ENCODE results near the gene CD8A.

The CD8A gene

DNA sequence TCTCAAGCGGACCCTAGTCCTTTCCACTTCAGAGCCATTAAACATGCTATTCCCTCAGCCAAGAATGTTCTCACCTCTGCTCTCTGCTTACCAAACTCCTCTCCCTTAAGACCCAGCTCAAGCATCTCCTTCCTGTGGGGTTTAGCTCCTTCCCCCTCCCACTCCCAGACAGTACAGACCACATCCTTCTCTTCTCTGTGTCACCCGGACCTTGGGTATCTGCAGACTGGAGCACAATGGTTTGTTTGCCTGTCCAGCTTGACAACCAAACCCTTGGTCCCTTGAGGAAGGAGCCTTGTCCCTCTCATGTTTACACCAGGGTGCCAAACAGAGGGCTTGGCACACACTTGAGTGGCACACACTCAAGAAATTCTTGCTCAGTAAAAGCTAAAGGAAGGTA is 4.1 kb upstream of the CD8A start:
- Histone ChIP-seq H4K20me1 (ENCODE audit: control insufficient read depth, insufficient read depth, low read depth, low read length) (no peaks in the 10 kb centered on the region), H3K27ac (ENCODE audit: low read depth, low read length) (no peak overlapping the region), H3K4me1 (ENCODE audit: control insufficient read depth, low read length) (no peaks in the 10 kb centered on the region), H3K9me2 (replicated peaks; ENCODE audit: control insufficient read depth, low read length) (no peaks in the 10 kb centered on the region), H3K79me2 (ENCODE audit: control insufficient read depth, low read length) (no peaks in the 10 kb centered on the region), H3K4me3 (ENCODE audit: low read length) (no peak overlapping the region), H3F3A (ENCODE audit: control insufficient read depth, insufficient read depth) (no peaks in the 10 kb centered on the region), H3K36me3 (ENCODE audit: control insufficient read depth, low read length) (no peaks in the 10 kb centered on the region), H3K27me3 (ENCODE audit: control insufficient read depth, low read length) (peaks cover 5% of the 10 kb centered on the region; the same call in 1 of the 2 replicates), H3K9me3 (ENCODE audit: control insufficient read depth, insufficient read depth, low read length) (peaks cover 22% of the 10 kb centered on the region), H3K4me2 (ENCODE audit: low read length) (no peak overlapping the region)
- TF ChIP-seq EZH2phosphoT487 (IDR thresholded peaks at IDR 0.05; ENCODE audit: borderline replicate concordance, low read length): no peak
- TF ChIP-seq, protein P1, sequence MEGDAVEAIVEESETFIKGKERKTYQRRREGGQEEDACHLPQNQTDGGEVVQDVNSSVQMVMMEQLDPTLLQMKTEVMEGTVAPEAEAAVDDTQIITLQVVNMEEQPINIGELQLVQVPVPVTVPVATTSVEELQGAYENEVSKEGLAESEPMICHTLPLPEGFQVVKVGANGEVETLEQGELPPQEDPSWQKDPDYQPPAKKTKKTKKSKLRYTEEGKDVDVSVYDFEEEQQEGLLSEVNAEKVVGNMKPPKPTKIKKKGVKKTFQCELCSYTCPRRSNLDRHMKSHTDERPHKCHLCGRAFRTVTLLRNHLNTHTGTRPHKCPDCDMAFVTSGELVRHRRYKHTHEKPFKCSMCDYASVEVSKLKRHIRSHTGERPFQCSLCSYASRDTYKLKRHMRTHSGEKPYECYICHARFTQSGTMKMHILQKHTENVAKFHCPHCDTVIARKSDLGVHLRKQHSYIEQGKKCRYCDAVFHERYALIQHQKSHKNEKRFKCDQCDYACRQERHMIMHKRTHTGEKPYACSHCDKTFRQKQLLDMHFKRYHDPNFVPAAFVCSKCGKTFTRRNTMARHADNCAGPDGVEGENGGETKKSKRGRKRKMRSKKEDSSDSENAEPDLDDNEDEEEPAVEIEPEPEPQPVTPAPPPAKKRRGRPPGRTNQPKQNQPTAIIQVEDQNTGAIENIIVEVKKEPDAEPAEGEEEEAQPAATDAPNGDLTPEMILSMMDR (IDR thresholded peaks at IDR 0.05; ENCODE audit: low read depth, low read length, poor library complexity, severe bottlenecking): no peak

DNA sequence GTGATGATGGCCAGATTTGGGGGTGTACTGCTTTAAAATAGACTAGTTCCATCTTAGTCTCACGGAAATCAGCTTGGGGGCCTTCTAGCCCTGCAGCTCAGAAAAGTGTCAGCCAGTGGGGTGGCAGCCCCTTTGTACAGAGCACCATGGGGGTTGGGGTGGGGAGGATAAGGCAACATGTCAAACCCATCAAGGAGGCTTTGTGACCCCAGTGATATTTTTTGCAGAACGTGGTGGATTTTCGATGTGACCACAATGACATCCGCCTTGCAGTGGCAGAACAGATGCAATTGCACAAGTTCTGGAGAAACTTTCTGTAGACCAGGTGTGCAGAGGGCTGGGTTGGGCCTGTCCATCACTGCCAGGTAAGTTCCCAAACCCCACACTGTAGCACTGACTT is 3.0 kb upstream of the CD8A start:
- Histone ChIP-seq H3K79me2 (ENCODE audit: control insufficient read depth, low read length) (no peaks in the 10 kb centered on the region), H3K4me1 (ENCODE audit: control insufficient read depth, low read length) (no peaks in the 10 kb centered on the region), H3K36me3 (ENCODE audit: control insufficient read depth, low read length) (no peaks in the 10 kb centered on the region), H3K4me2 (ENCODE audit: low read length) (no peak overlapping the region), H3K4me3 (ENCODE audit: low read length) (no peak overlapping the region), H3F3A (ENCODE audit: control insufficient read depth, insufficient read depth) (no peaks in the 10 kb centered on the region), H3K27ac (ENCODE audit: low read depth, low read length) (no peak overlapping the region), H4K20me1 (ENCODE audit: control insufficient read depth, insufficient read depth, low read depth, low read length) (no peaks in the 10 kb centered on the region), H3K27me3 (ENCODE audit: control insufficient read depth, low read length) (peaks cover 5% of the 10 kb centered on the region; the same call in 1 of the 2 replicates), H3K9me3 (ENCODE audit: control insufficient read depth, insufficient read depth, low read length) (peaks cover 22% of the 10 kb centered on the region), H3K9me2 (replicated peaks; ENCODE audit: control insufficient read depth, low read length) (no peaks in the 10 kb centered on the region)
- no peak for TF ChIP-seq EZH2phosphoT487 (IDR thresholded peaks at IDR 0.05; ENCODE audit: borderline replicate concordance, low read length)
- TF ChIP-seq, protein P1 (IDR thresholded peaks at IDR 0.05; ENCODE audit: low read depth, low read length, poor library complexity, severe bottlenecking): no peak

DNA sequence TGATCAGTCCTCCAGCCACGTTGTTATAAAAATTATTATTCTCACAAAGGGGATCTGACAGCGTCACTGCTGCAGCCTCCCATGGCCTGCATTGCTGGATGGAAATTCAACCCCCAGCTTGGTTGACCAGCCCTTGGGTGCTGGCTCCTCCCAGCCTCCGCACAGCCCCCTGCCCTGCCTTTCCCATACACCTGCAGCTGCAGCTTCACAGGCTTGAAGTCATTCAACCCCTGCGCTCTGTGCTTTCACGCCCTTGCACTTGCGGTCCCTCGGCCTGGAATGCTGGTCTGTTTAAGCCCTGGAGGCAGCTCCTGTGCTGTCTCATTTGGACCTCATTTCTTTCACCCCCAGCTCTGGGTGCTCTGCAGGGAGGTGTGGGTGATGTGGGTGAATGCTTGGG is 860 bp upstream of the CD8A start:
- H3K9me2 ChIP-seq (replicated peaks; ENCODE audit: control insufficient read depth, low read length): no peaks in the 10 kb centered on the region
- no peaks in the 10 kb centered on the region for H3F3A ChIP-seq (ENCODE audit: control insufficient read depth, insufficient read depth)
- no peaks in the 10 kb centered on the region for H3K4me1 ChIP-seq (ENCODE audit: control insufficient read depth, low read length)
- no peaks in the 10 kb centered on the region for H3K79me2 ChIP-seq (ENCODE audit: control insufficient read depth, low read length)
- peaks cover 14% of the 10 kb centered on the region for H3K9me3 ChIP-seq (ENCODE audit: control insufficient read depth, insufficient read depth, low read length)
- no peak overlapping the region for H3K27ac ChIP-seq (ENCODE audit: low read depth, low read length)
- no peak overlapping the region for H3K4me2 ChIP-seq (ENCODE audit: low read length)
- H3K4me3 ChIP-seq (ENCODE audit: low read length): no peak overlapping the region
- no peaks in the 10 kb centered on the region for H3K36me3 ChIP-seq (ENCODE audit: control insufficient read depth, low read length)
- H3K27me3 ChIP-seq (ENCODE audit: control insufficient read depth, low read length): peaks cover 5% of the 10 kb centered on the region; the same call in 1 of the 2 replicates
- no peaks in the 10 kb centered on the region for H4K20me1 ChIP-seq (ENCODE audit: control insufficient read depth, insufficient read depth, low read depth, low read length)
- no peak for TF ChIP-seq EZH2phosphoT487 (IDR thresholded peaks at IDR 0.05; ENCODE audit: borderline replicate concordance, low read length)
- TF ChIP-seq, protein P1 (IDR thresholded peaks at IDR 0.05; ENCODE audit: low read depth, low read length, poor library complexity, severe bottlenecking): no peak
